Mesothelial cell of epicardium (in vitro differentiated cells): Measurements from ENCODE around the gene FXN. TPM values are rescaled to one million over a fixed set of nuclear protein-coding genes. Genes with fewer than 3 reads are reported as not detected.

Source experiments
- DNase-seq, 2 experiments: peaks; one replicate each; pipeline ENCODE4 v3.0.0; 2021; ENCODE audit warnings: low spot score in 2 of 2; ENCODE audit not compliant: unreplicated experiment in 2 of 2
- H3K27ac Mint-ChIP-seq: 2 replicates; pipeline ENCODE4 v1.8.0; 2021; ENCODE audit warnings: mixed read lengths
- H3K27me3 Mint-ChIP-seq: 2 replicates; pipeline ENCODE4 v1.8.0; 2021; ENCODE audit warnings: low read depth, mixed read lengths
- H3K36me3 Mint-ChIP-seq: 2 replicates; pipeline ENCODE4 v1.8.0; 2021; ENCODE audit warnings: mixed read lengths
- H3K4me1 Mint-ChIP-seq: 2 replicates; pipeline ENCODE4 v1.8.0; 2021; ENCODE audit warnings: mixed read lengths
- H3K4me3 Mint-ChIP-seq: 2 replicates; pipeline ENCODE4 v1.8.0; 2021; ENCODE audit warnings: mild to moderate bottlenecking, moderate library complexity, mixed read lengths
- H3K9me3 Mint-ChIP-seq: 2 replicates; pipeline ENCODE4 v1.8.0; 2021; ENCODE audit warnings: mixed read lengths
- total RNA-seq: library from RNA; stranded (reverse); gene quantifications from 3 replicates; pipeline ENCODE4 v1.2.1, GENCODE V29; 2021
- TF ChIP-seq, protein P1 (sequence below): fragments of 200-600 bp; sonication (generic); IDR thresholded peaks from one replicate; pipeline ENCODE4 v1.5.0; 2021; ENCODE audit warnings: antibody characterized with exemption; ENCODE audit not compliant: unreplicated experiment

The FXN gene
- total RNA-seq, 1 donor from 2014 or later = 20.8 TPM

DNA sequence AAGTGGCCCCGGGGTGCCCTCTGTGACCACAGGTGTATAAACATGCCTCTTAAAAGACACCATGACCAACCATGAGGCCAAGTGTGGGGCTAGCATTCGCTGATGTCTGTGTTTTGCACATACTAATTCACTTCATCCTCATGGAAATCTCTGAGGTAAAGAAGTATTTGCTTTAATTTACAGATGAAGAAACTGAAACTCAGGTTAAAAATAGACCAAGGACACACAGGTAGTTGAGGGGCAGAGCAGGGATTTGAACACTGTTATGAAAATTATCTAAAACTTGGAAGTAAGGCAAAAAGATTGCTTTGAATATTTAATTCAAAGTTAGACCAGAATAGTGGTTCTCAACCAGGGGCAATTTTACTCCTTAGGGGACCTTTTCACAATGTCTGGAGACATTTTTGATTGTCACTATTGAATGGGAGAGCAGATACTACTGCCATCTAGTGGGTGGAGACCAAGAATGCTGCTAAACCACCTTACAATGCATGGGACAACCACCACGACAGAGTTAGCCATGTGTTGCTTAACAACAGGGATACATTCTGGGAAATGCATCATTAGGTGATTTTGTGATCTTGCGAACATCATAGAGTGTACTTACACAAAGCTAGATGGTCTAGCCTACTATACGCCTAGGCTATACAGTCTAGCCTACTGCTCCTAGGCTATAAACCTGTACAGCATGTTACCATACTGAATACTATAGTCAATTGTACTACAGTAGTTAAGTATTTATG lies 8.0 kb upstream of the FXN start:
- TF ChIP-seq, protein P1, sequence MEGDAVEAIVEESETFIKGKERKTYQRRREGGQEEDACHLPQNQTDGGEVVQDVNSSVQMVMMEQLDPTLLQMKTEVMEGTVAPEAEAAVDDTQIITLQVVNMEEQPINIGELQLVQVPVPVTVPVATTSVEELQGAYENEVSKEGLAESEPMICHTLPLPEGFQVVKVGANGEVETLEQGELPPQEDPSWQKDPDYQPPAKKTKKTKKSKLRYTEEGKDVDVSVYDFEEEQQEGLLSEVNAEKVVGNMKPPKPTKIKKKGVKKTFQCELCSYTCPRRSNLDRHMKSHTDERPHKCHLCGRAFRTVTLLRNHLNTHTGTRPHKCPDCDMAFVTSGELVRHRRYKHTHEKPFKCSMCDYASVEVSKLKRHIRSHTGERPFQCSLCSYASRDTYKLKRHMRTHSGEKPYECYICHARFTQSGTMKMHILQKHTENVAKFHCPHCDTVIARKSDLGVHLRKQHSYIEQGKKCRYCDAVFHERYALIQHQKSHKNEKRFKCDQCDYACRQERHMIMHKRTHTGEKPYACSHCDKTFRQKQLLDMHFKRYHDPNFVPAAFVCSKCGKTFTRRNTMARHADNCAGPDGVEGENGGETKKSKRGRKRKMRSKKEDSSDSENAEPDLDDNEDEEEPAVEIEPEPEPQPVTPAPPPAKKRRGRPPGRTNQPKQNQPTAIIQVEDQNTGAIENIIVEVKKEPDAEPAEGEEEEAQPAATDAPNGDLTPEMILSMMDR = peak; percentile 29
- Mint-ChIP-seq H3K27me3 (peaks cover 3% of the 10 kb centered on the region), H3K9me3 (peaks cover 10% of the 10 kb centered on the region), H3K4me3 (no peak overlapping the region), H3K27ac (no peak overlapping the region), H3K36me3 (no peaks in the 10 kb centered on the region), H3K4me1 (peaks cover 5% of the 10 kb centered on the region)
- DNase-seq = no peak

DNA sequence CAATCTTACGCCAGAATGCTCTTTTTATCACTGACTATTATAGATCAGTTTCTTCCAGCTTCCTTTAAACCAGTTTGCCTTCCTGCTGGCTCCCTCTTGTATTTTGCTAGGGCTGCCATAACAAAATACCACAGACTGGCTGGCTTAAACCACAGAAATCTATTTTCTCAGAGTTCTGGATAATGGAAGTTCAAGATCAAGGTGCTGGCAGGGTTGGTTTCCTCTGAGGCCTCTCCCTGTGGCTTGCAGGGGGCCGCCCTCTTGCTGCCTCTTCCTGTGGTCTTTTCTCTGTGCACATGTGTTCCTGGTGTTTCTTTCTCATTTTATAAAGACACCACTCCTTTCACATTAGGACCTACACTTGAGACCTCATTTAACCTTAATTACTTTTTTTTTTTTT lies 6.8 kb upstream of the FXN start:
- no peak overlapping the region for H3K27ac Mint-ChIP-seq
- H3K4me3 Mint-ChIP-seq = no peak overlapping the region
- TF ChIP-seq, protein P1 = no peak
- no peaks in the 10 kb centered on the region for H3K36me3 Mint-ChIP-seq
- H3K9me3 Mint-ChIP-seq = peaks cover 10% of the 10 kb centered on the region
- H3K4me1 Mint-ChIP-seq = no peaks in the 10 kb centered on the region
- no peak for DNase-seq
- peaks cover 3% of the 10 kb centered on the region for H3K27me3 Mint-ChIP-seq

DNA sequence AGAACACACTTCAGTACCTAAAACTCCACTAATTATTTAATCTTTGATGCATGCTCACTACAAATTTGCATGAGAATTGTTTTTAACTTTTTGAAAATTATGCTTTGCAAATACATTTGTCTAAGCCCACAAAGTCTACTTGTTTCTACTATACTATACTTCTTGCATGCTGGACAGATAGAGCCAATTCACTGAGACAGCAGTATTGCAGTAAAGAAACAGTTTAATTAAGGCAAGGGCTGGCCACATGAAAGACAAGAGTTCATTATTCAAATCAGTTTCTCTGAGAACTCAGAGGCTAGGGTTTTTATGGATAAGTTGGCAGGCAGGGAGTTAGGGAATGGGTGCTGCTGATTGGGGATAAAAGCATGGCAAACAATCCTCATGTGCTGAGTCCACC lies 6.0 kb upstream of the FXN start:
- H3K9me3 Mint-ChIP-seq = peaks cover 10% of the 10 kb centered on the region
- DNase-seq = no peak
- H3K36me3 Mint-ChIP-seq = no peaks in the 10 kb centered on the region
- no peak overlapping the region for H3K4me3 Mint-ChIP-seq
- TF ChIP-seq, protein P1 = no peak
- no peaks in the 10 kb centered on the region for H3K4me1 Mint-ChIP-seq
- no peak overlapping the region for H3K27ac Mint-ChIP-seq
- peaks cover 3% of the 10 kb centered on the region for H3K27me3 Mint-ChIP-seq

DNA sequence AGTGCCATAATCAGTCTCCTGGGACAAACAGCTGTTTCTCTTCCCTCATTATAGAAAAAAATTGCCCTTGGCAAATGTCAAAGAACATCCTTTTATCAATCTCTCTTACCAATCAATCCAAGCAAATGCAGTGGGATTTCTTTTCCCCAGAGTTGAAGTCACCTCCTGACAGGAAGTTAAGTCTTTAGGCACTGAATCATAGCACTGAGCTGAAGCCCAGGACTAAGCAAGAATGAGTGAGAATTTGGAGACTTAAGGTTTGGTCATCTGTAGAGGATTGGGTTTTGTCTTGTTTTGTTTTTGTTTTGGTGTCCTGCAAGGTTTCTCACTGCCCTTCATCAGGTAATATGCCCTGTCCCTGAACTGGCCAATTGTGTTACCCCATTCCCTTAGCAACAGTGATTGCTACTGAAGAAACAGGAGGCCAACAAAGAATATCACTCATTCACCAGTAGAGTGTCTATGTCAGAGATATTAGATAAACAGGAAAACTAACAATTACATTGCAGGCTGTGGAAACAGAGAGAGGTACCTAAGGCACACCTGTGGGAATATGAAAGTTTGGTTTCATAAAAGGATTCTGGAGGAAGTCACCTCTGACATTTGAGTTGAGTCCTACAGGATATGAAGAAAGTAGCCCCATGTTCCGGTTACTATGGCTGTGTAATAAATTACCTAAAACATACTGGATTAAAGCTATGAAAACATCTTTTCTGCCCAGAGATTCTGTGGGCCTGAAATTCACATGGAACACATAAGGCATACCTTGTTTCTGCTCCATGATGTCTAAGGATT lies 4.5 kb upstream of the FXN start:
- no peak overlapping the region for H3K27ac Mint-ChIP-seq
- no peak overlapping the region for H3K4me3 Mint-ChIP-seq
- no peak for DNase-seq
- H3K9me3 Mint-ChIP-seq = peaks cover 10% of the 10 kb centered on the region
- TF ChIP-seq, protein P1 = no peak
- H3K27me3 Mint-ChIP-seq = no peaks in the 10 kb centered on the region
- H3K4me1 Mint-ChIP-seq = peaks cover 2% of the 10 kb centered on the region
- no peaks in the 10 kb centered on the region for H3K36me3 Mint-ChIP-seq

DNA sequence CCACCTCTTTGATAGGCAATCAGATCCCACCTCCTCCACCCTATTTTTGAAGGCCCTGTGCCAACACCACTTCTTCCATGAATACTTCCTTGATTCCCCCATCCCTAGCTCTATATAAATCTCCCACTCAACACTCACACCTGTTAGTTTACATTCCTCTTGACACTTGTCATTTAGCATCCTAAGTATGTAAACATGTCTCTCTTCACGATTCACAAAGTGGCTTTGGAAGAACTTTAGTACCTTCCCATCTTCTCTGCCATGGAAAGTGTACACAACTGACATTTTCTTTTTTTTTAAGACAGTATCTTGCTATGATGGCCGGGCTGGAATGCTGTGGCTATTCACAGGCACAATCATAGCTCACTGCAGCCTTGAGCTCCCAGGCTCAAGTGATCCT lies 1.5 kb upstream of the FXN start:
- no peak overlapping the region for H3K27ac Mint-ChIP-seq
- DNase-seq = no peak
- H3K9me3 Mint-ChIP-seq = peaks cover 10% of the 10 kb centered on the region
- TF ChIP-seq, protein P1 = no peak
- peak overlapping the region; percentile 55 for H3K4me3 Mint-ChIP-seq
- no peaks in the 10 kb centered on the region for H3K36me3 Mint-ChIP-seq
- H3K27me3 Mint-ChIP-seq = no peaks in the 10 kb centered on the region
- peaks cover 11% of the 10 kb centered on the region for H3K4me1 Mint-ChIP-seq
